K562 (cell line): ENCODE results near the gene NEK3. TPM values are rescaled to one million over a fixed set of nuclear protein-coding genes. Genes with fewer than 3 reads are reported as not detected.

Experiments
- HNRNPH1 ChIP-seq: fragments of 200-400 bp; formaldehyde crosslinking; optimal IDR thresholded peaks from 2 replicates; pipeline ENCODE3; 2017; ENCODE audit warnings: low read depth, mild to moderate bottlenecking, low read length, moderate library complexity
- HOXB6 ChIP-seq: fragments of 250-450 bp; sonication (Bioruptor Pico); IDR thresholded peaks from 2 replicates; pipeline ENCODE4 v1.5.1; 2022; ENCODE audit warnings: mild to moderate bottlenecking, borderline replicate concordance
- NFIX ChIP-seq: fragments of 250-450 bp; sonication (Bioruptor Pico); IDR thresholded peaks from 2 replicates; pipeline ENCODE4 v1.4.0; 2020; ENCODE audit warnings: low read depth, mild to moderate bottlenecking, moderate library complexity
- ZNF609 ChIP-seq: sonication (generic); formaldehyde crosslinking; IDR thresholded peaks from 2 replicates; pipeline ENCODE4 v1.8.1; 2023; ENCODE audit warnings: missing genetic modification reagents, mild to moderate bottlenecking, borderline replicate concordance
- polyA plus RNA-seq, 8 experiments: library from polyadenylated mRNA; depleted of rRNA in 4 of 8; stranded (reverse) in 5 of 8; unstranded in 3 of 8; fragments of >200 nt; fragmentation: Nextera tagmentation in 2 of 8; fragmentation: Illumina TruSeq in 1 of 8; extraction: Ambion mirVana in 2 of 8; extraction: Trizol in 1 of 8; gene quantifications; 2 replicates each; pipeline versions ENCODE4 v1.2.1 to v1.2.3, GENCODE V29; 2011 to 2014; ENCODE audit warnings: inconsistent platforms in 1 of 8, missing spikeins in 1 of 8
- total RNA-seq, 7 experiments: library from RNA; depleted of rRNA in 6 of 7; stranded (reverse); fragments of >200 nt in 6 of 7; fragmentation: Illumina TruSeq in 2 of 7; extraction: Trizol in 2 of 7; gene quantifications; 2 replicates each; pipeline versions ENCODE4 v1.2.1 to v1.2.3, GENCODE V29; 2011 to 2021; ENCODE audit warnings: low replicate concordance in 1 of 7
- TF ChIP-seq, protein P1 (sequence below): fragments of 250-450 bp; sonication (Bioruptor Pico); IDR thresholded peaks from 2 replicates; pipeline ENCODE4 v1.5.0; 2021
- TF ChIP-seq, protein P2 (sequence below): fragments of 450-650 bp; IDR thresholded peaks from 2 replicates; pipeline ENCODE4 v1.7.1; 2018; ENCODE audit warnings: mild to moderate bottlenecking, low read depth; ENCODE audit not compliant: partially characterized antibody

Gene NEK3
- total and polyA plus RNA-seq, 9 of the 15 experiments (the other 6 are each of a cell fraction or from before 2014, with no cell fraction given) = 6.2 to 11.0 (median 9.3) TPM

DNA sequence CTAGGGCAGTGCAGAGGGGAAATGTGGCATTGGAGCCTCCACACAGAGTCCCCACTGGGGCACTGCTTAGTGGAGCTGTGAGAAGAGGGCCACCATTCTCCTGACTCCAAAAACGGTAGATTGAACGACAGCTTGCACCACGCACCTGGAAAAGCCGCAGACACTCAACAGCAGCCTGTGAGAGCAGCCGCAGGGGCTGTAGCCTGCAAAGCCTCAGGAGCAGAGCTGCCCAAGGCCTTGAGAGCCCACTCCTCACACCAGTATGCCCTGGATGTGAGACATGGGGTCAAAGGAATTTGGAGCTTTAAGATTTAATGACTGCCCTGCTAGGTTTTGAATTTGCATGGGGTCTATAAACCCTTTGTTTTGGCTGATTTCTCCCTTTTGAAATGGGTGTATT lies 62.2 kb downstream of the NEK3 start (continued):
- TF ChIP-seq, protein P1, sequence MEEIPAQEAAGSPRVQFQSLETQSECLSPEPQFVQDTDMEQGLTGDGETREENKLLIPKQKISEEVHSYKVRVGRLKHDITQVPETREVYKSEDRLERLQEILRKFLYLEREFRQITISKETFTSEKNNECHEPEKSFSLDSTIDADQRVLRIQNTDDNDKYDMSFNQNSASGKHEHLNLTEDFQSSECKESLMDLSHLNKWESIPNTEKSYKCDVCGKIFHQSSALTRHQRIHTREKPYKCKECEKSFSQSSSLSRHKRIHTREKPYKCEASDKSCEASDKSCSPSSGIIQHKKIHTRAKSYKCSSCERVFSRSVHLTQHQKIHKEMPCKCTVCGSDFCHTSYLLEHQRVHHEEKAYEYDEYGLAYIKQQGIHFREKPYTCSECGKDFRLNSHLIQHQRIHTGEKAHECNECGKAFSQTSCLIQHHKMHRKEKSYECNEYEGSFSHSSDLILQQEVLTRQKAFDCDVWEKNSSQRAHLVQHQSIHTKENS (CRISPR knock-in tag) = no peak
- TF ChIP-seq HNRNPH1 = no peak
- TF ChIP-seq ZNF609 (CRISPR knock-in tag) = no peak
- TF ChIP-seq NFIX (CRISPR knock-in tag) = no peak
- TF ChIP-seq, protein P2, sequence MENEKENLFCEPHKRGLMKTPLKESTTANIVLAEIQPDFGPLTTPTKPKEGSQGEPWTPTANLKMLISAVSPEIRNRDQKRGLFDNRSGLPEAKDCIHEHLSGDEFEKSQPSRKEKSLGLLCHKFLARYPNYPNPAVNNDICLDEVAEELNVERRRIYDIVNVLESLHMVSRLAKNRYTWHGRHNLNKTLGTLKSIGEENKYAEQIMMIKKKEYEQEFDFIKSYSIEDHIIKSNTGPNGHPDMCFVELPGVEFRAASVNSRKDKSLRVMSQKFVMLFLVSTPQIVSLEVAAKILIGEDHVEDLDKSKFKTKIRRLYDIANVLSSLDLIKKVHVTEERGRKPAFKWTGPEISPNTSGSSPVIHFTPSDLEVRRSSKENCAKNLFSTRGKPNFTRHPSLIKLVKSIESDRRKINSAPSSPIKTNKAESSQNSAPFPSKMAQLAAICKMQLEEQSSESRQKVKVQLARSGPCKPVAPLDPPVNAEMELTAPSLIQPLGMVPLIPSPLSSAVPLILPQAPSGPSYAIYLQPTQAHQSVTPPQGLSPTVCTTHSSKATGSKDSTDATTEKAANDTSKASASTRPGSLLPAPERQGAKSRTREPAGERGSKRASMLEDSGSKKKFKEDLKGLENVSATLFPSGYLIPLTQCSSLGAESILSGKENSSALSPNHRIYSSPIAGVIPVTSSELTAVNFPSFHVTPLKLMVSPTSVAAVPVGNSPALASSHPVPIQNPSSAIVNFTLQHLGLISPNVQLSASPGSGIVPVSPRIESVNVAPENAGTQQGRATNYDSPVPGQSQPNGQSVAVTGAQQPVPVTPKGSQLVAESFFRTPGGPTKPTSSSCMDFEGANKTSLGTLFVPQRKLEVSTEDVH = no peak
- no peak for TF ChIP-seq HOXB6 (CRISPR knock-in tag)
